ENCODE results near the gene MYOCD. TPM values are rescaled to one million over a fixed set of nuclear protein-coding genes. Genes with fewer than 3 reads are reported as not detected.

The MYOCD gene
- total RNA-seq, 1 experiment from 2014 or later, result not detected

DNA sequence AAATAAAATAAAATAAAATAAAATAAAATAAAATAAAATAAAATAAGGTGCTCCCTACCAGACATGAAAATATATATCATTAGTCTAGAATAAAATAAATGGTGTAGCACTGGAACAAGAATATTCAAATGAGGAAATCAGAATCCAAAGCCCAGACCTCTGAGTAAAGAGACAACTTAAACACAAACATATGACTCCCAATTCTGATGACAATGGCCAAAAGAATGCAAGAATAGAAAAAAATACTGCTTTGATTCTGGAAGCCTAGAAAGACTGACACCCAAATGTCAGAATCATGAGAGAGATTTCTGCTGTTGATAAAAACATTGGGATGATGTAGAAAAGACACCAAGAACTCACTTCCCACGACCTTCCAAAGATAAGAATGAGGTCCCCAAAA lies 27.9 kb downstream of the MYOCD start:
- no peak overlapping the region for H3K4me3 ChIP-seq (replicated peaks in 1 of 2; ENCODE audit: low read depth in 1 of 2, low read length in 2 of 2)
- no peak for ATAC-seq
- no peak overlapping the region for H2AFZ ChIP-seq (ENCODE audit: low read depth, low read length, poor library complexity, severe bottlenecking)
- H3K9me3 ChIP-seq (ENCODE audit: control insufficient read depth in 1 of 2, insufficient read depth in 1 of 2, low read depth in 1 of 2, low read length in 2 of 2), result no peaks in the 10 kb centered on the region
- no peak overlapping the region for H3K4me2 ChIP-seq (ENCODE audit: low read length)
- DNase-seq (ENCODE audit: low read depth, low spot score), result no peak
- no peaks in the 10 kb centered on the region for H3K79me2 ChIP-seq (ENCODE audit: insufficient read depth, low read length)
- no peaks in the 10 kb centered on the region for H3K9me2 ChIP-seq (ENCODE audit: insufficient read depth)
- no peaks in the 10 kb centered on the region for H3K4me1 ChIP-seq (ENCODE audit: control insufficient read depth in 1 of 2, insufficient read depth in 2 of 2, low read length in 2 of 2)
- no peak overlapping the region for H3K9ac ChIP-seq (ENCODE audit: low read length)
- no TSS peak for BruUV-seq (replicated peaks)
- intact Hi-C loops (cut with micrococcal nuclease), result no loop called here
- ChIA-PET POLR2A (no interaction called here), CTCF (no interaction called here), RAD21 (ENCODE audit: low non-redundant PET in 1 of 2, low total read pairs in 2 of 2, uncharacterized antibody in 2 of 2, unreplicated experiment in 2 of 2) (no interaction called here)
- H3K27ac ChIP-seq (ENCODE audit: low read depth, low read length), result no peak overlapping the region
- 0 out of 2 replicates have a peak, but pooled peaks cover 5% of the 10 kb centered on the region for H3K27me3 ChIP-seq (ENCODE audit: insufficient read depth, low read length)
- H3K36me3 ChIP-seq (ENCODE audit: control insufficient read depth in 1 of 2, insufficient read depth in 2 of 2, low read length in 2 of 2), result no peaks in the 10 kb centered on the region
- TF ChIP-seq, protein P1, sequence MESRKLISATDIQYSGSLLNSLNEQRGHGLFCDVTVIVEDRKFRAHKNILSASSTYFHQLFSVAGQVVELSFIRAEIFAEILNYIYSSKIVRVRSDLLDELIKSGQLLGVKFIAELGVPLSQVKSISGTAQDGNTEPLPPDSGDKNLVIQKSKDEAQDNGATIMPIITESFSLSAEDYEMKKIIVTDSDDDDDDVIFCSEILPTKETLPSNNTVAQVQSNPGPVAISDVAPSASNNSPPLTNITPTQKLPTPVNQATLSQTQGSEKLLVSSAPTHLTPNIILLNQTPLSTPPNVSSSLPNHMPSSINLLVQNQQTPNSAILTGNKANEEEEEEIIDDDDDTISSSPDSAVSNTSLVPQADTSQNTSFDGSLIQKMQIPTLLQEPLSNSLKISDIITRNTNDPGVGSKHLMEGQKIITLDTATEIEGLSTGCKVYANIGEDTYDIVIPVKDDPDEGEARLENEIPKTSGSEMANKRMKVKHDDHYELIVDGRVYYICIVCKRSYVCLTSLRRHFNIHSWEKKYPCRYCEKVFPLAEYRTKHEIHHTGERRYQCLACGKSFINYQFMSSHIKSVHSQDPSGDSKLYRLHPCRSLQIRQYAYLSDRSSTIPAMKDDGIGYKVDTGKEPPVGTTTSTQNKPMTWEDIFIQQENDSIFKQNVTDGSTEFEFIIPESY (IDR thresholded peaks at IDR 0.05; ENCODE audit: extremely low read depth, insufficient replicate concordance, low read length), result no peak
- TF ChIP-seq SP1 (IDR thresholded peaks at IDR 0.05; ENCODE audit: low read depth) (no peak), SIN3A (IDR thresholded peaks at IDR 0.05; ENCODE audit: low read depth) (no peak), ELF1 (IDR thresholded peaks at IDR 0.05; ENCODE audit: borderline replicate concordance, low read depth) (no peak), EGR1 (IDR thresholded peaks at IDR 0.05; ENCODE audit: low read depth) (no peak), EZH2 (IDR thresholded peaks at IDR 0.05) (no peak), SRF (IDR thresholded peaks at IDR 0.05; ENCODE audit: low read depth) (no peak), FOSL1 (IDR thresholded peaks at IDR 0.05; ENCODE audit: low read depth) (no peak), EZH2phosphoT487 (IDR thresholded peaks at IDR 0.05; ENCODE audit: borderline replicate concordance) (no peak), CEBPB (IDR thresholded peaks at IDR 0.05; ENCODE audit: low read depth) (no peak)
- TF ChIP-seq, protein P2, sequence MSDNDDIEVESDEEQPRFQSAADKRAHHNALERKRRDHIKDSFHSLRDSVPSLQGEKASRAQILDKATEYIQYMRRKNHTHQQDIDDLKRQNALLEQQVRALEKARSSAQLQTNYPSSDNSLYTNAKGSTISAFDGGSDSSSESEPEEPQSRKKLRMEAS (IDR thresholded peaks at IDR 0.05), result no peak
- TF ChIP-seq, protein P3, sequence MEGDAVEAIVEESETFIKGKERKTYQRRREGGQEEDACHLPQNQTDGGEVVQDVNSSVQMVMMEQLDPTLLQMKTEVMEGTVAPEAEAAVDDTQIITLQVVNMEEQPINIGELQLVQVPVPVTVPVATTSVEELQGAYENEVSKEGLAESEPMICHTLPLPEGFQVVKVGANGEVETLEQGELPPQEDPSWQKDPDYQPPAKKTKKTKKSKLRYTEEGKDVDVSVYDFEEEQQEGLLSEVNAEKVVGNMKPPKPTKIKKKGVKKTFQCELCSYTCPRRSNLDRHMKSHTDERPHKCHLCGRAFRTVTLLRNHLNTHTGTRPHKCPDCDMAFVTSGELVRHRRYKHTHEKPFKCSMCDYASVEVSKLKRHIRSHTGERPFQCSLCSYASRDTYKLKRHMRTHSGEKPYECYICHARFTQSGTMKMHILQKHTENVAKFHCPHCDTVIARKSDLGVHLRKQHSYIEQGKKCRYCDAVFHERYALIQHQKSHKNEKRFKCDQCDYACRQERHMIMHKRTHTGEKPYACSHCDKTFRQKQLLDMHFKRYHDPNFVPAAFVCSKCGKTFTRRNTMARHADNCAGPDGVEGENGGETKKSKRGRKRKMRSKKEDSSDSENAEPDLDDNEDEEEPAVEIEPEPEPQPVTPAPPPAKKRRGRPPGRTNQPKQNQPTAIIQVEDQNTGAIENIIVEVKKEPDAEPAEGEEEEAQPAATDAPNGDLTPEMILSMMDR (IDR thresholded peaks at IDR 0.05 in 2 of 3, conservative IDR thresholded peaks at IDR 0.05 in 1 of 3; ENCODE audit: borderline replicate concordance in 1 of 3, insufficient read depth in 1 of 3, low read depth in 2 of 3, low read length in 2 of 3), result no peak
- H4K20me1 ChIP-seq (ENCODE audit: insufficient read depth), result no peaks in the 10 kb centered on the region
